ENCODE results near the gene SMAD7. TPM values are rescaled to one million over a fixed set of nuclear protein-coding genes. Genes with fewer than 3 reads are reported as not detected.

Gene SMAD7
- total RNA-seq, 4 donors from 2014 or later = 41.2 to 76.0 (median 55.2) TPM

- ATAC-seq = no peak
- H3K4me1 ChIP-seq = peaks cover 0 to 11% (median 6%) of the 10 kb centered on the region in 3 donors
- H3K9me3 ChIP-seq = no peaks in the 10 kb centered on the region
- H3K27ac ChIP-seq = no peak overlapping the region
- H3K27me3 ChIP-seq = no peaks in the 10 kb centered on the region
- 88 to 98% methylated on average over 7 to 9 of the region's 18 CpGs for WGBS, 2 donors (ENCODE audit: low coverage in 1 of 2)
- H3K36me3 ChIP-seq = no peaks in the 10 kb centered on the region
- no peak for TF ChIP-seq CTCF (IDR thresholded peaks at IDR 0.05)
- TF ChIP-seq EP300 (IDR thresholded peaks at IDR 0.05) = no peak
- TF ChIP-seq POLR2A (IDR thresholded peaks at IDR 0.05) = no peak
- TF ChIP-seq POLR2AphosphoS5 (IDR thresholded peaks at IDR 0.05) = no peak
- no peak overlapping the region for H3K4me3 ChIP-seq
These were observed 75.3 kb downstream of the SMAD7 start for GRCh38 chr18:48875314-48875941.

GRCh38 chr18:48874701-48875162 is 76.0 kb downstream of the SMAD7 start:
- TF ChIP-seq EP300 (IDR thresholded peaks at IDR 0.05) (no peak), POLR2A (IDR thresholded peaks at IDR 0.05) (no peak), CTCF (IDR thresholded peaks at IDR 0.05) (no peak)
- H3K36me3 ChIP-seq = no peaks in the 10 kb centered on the region
- H3K27me3 ChIP-seq = no peaks in the 10 kb centered on the region
- 73% methylated on average over 9 of the region's 15 CpGs; no CpG with 5 or more reads in 1 of the 2 donors for WGBS, 2 donors (ENCODE audit: low coverage in 1 of 2)
- H3K4me3 ChIP-seq = no peak overlapping the region
- H3K27ac ChIP-seq = no peak overlapping the region
- H3K4me1 ChIP-seq = peaks cover 0 to 11% (median 6%) of the 10 kb centered on the region in 3 donors
- ATAC-seq = no peak
- no peaks in the 10 kb centered on the region for H3K9me3 ChIP-seq

- H3K36me3 ChIP-seq = no peaks in the 10 kb centered on the region
- peaks cover 0 to 11% (median 6%) of the 10 kb centered on the region in 3 donors for H3K4me1 ChIP-seq
- WGBS, 2 donors (ENCODE audit: low coverage in 1 of 2) = 89 to 96% methylated on average over 1 to 4 of the region's 5 CpGs
These were observed 76.5 kb downstream of the SMAD7 start for GRCh38 chr18:48874233-48874632.

GRCh38 chr18:48872234-48873145 is 78.3 kb downstream of the SMAD7 start:
- Histone ChIP-seq H3K4me3 (no peak overlapping the region), H3K9me3 (no peaks in the 10 kb centered on the region), H3K27me3 (no peaks in the 10 kb centered on the region), H3K27ac (no peak overlapping the region), H3K4me1 (peaks cover 0 to 11% (median 6%) of the 10 kb centered on the region in 3 donors), H3K36me3 (no peaks in the 10 kb centered on the region)
- ATAC-seq = no peak
- 78 to 92% methylated on average over 8 to 14 of the region's 20 CpGs for WGBS, 2 donors (ENCODE audit: low coverage in 1 of 2)
- TF ChIP-seq EP300 (IDR thresholded peaks at IDR 0.05) (no peak), CTCF (IDR thresholded peaks at IDR 0.05) (no peak), POLR2AphosphoS5 (IDR thresholded peaks at IDR 0.05) (no peak), POLR2A (IDR thresholded peaks at IDR 0.05) (no peak)

More at GRCh38 chr18:48874233-48874632, 76.5 kb downstream of the SMAD7 start:
- Histone ChIP-seq H3K27ac (no peak overlapping the region), H3K4me3 (no peak overlapping the region), H3K27me3 (no peaks in the 10 kb centered on the region), H3K9me3 (no peaks in the 10 kb centered on the region)
- TF ChIP-seq POLR2A (IDR thresholded peaks at IDR 0.05) (no peak), POLR2AphosphoS5 (IDR thresholded peaks at IDR 0.05) (no peak), CTCF (IDR thresholded peaks at IDR 0.05) (no peak)
- no peak for ATAC-seq
